GM10248 (cell line): ENCODE results near the gene ISYNA1.
A peak's percentile ranks its signal among the peaks of the same experiment; 100 is the strongest.

ENCODE experiments used
- CTCF ChIA-PET: fragments of 300-600 bp; sonication (Branson Sonifier 250); formaldehyde crosslinking; extraction: SDS; loops from one replicate; lab custom pipeline; 2021; ENCODE audit warnings: antibody characterized with exemption; lab: Yijun Ruan, JAX
- POLR2A ChIA-PET: fragments of 350-650 bp; sonication (Branson Sonifier 250); formaldehyde crosslinking; extraction: SDS; loops from one replicate; lab custom pipeline; 2020; ENCODE audit warnings: antibody characterized with exemption; lab: Yijun Ruan, JAX
- DNase-seq: peaks from one replicate; pipeline ENCODE4 v3.0.0; 2012; ENCODE audit errors: extremely low spot score
- TF ChIP-seq, protein P1 (sequence below): IDR thresholded peaks from 2 replicates; pipeline ENCODE4 v1.5.1; 2012; ENCODE audit warnings: mild to moderate bottlenecking, low read depth; ENCODE audit errors: extremely low read depth, missing control alignments, control extremely low read depth

Gene ISYNA1

DNA sequence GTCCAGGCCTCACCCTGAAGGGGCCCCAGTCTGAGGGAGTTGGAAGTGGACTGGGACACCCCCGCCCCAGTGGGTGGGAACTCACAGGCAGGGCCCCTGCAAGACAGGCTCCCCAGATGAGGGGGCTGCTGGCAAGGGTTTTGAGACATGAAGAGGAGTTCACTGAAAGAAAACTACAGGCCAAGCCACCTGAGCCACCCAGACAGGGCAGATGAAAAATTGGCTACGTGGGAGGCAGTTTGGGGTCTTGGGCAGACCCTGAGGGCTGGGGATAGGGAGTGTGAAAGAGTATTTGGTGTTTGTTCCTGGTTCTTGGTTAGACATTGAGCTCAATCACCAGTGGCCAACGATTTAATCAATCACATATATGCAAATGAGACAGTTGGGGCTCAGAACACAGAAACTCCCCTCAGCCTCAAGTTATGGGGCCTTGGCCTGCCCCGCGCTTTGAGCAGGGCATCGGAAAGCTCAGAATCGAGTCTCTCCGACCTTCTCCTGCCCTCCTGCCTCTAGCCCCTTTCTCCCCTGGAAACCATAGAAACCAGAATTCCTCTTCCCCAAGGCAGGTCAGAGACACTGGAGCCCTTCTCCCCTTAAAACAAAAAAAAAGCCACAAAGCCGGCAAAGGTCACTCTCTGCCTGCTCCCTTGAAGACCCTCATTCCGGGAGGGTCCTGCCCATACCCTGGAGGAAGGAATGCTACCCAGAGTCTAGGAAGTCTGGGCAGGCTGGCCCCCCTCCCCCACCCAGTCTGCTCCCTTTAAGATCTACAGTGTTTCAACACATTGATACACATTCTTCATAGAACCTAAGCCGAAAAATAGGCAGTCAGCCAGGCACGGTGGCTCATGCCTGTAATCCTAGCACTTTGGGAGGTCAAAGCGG is 1.3 kb upstream of the ISYNA1 start:
- no peak for DNase-seq
- CTCF ChIA-PET, result interaction anchor here (0.6 to 2.6 kb wide), 6 partner anchors 12 to 50 kb away, joined by 3 to 20 read pairs (median 3); partner anchors contain the start of gene SSBP4
- TF ChIP-seq, protein P1, sequence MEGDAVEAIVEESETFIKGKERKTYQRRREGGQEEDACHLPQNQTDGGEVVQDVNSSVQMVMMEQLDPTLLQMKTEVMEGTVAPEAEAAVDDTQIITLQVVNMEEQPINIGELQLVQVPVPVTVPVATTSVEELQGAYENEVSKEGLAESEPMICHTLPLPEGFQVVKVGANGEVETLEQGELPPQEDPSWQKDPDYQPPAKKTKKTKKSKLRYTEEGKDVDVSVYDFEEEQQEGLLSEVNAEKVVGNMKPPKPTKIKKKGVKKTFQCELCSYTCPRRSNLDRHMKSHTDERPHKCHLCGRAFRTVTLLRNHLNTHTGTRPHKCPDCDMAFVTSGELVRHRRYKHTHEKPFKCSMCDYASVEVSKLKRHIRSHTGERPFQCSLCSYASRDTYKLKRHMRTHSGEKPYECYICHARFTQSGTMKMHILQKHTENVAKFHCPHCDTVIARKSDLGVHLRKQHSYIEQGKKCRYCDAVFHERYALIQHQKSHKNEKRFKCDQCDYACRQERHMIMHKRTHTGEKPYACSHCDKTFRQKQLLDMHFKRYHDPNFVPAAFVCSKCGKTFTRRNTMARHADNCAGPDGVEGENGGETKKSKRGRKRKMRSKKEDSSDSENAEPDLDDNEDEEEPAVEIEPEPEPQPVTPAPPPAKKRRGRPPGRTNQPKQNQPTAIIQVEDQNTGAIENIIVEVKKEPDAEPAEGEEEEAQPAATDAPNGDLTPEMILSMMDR, result no peak
- POLR2A ChIA-PET, result no interaction called here

DNA sequence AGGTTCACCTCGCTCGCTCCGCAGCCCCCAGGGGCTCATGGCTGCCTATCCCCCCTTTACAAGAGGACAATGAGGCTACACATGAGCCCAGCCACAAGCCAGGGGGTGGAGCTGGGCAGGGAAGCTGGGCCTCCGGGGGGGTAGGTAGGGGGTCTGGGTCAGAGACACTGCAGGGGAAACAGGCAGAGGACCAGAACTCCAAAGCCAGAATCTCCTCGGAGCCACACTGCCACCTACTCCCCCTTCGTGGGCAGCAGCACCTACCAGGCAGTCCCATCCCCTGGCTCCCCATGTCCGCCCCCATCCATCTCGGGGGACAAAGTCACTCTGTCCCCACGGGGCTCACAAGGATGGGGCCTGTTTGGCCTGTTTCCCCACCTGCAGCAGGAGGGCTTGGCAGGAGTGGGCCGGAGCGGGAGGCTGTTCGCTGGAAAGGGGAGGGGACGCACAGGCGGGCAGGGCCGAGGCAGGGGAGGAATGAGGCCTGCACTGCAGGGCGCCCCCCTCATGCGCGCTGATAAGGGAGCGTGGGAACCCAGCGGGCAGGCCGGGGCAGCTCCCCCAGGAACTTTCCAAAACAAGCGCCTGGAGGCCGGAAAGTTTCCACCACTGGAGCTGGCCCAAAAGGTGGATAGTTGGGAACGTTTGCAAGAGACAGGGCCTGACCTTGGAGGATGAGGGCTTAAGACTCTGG is 545 bp upstream of the ISYNA1 start:
- ChIA-PET POLR2A (no interaction called here), CTCF (interaction anchor here (0.6 to 2.6 kb wide), 5 partner anchors 12 to 37 kb away, joined by 3 to 20 read pairs (median 3); partner anchors contain the start of gene SSBP4)
- DNase-seq, result no peak
- TF ChIP-seq, protein P1, result no peak

DNA sequence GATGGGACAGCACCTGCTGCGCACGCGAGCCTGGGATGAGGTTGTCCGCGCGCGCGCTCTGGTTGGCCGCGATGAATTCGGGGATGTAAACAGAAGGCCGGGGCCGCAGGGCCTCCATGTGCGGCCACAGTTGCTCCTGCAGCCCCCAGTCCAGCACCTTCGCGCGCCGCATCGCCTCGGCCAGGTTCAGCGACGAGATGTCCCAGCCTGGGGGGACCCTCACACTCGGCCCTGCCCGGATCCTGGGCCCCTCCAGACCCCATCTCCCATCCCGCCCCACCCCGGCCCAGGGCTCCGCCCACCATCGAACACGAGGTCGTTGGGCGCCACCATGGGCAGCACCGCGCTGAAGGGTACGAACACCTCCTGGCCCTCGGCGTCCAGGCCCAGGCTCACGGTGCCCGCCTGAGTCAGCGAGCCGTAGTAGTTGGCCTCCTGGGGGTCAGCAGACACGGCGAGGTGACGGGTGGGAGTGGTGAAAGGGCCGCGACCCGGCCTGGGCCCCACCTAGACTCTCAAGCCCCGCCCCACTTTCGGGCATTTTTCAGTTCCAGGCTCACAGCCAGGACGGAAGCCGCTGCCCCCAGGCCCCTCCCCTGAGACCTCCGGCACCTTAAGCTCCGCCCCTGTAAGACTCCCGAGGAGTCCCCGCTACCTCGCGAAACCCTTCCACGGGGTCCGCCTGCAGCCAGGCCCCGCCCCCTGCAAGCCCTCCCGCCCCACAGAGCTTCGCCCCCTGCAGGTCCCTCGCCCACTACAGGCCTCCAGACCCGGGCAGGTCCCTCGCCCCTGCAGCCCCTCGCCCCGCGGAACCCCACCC is 1.1 kb downstream of the ISYNA1 start:
- CTCF ChIA-PET, result interaction anchor here (1.4 to 1.6 kb wide), 2 partner anchors 11 to 14 kb away, joined by 4 to 5 read pairs; no protein-coding TSS in a partner anchor
- POLR2A ChIA-PET, result interaction anchor here (0.7 kb wide), 1 partner anchor 22 kb away, joined by 3 read pairs; no protein-coding TSS in a partner anchor

DNA sequence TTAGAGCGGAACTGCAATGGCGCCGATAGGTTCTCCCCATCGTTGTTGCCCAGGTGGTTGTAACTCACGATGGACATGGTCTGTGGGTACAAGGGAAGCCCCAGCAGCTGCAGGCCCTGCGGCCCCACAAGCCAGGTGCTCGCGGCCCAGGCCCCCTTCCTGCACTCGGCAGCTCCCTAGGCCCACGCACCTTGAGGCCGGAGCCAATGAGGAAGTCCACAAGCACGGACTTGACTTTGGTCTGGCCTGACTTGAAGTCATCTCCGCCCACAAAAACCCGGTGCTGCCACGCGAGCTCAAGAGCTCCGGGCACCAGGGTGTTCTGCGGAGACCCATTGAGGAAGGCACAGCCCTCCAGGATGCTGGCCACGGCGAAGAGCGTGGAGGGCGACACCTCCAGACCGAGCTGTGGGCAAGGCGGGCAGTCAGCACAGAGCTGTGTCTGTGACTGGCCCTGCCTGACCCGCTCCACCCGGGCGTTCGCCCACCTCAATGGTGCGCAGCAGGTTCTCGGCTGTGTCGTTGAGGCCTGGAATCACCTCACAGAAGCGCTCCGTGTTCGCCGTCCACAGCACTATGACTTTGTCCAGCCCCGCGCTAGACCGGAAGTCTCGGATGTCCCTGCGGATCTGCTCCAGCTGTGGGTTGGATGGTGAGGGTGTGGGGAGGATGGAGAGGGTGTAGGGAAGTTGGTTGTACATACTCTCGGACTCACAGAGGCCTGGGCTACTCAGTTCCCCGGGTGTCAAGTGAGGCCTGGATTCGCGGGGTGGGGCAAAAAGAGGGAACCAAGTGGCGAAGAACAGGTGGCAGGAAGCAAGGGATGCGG is 1.9 kb downstream of the ISYNA1 start:
- no peak for DNase-seq
- ChIA-PET CTCF (interaction anchor here (1.0 to 1.6 kb wide), 3 partner anchors 10 to 15 kb away, joined by 4 to 5 read pairs (median 5); no protein-coding TSS in a partner anchor), POLR2A (no interaction called here)
- TF ChIP-seq, protein P1, result no peak

More for the DNA sequence above, 1.1 kb downstream of the ISYNA1 start:
- TF ChIP-seq, protein P1, result no peak
- DNase-seq, result peak; percentile 93

DNA sequence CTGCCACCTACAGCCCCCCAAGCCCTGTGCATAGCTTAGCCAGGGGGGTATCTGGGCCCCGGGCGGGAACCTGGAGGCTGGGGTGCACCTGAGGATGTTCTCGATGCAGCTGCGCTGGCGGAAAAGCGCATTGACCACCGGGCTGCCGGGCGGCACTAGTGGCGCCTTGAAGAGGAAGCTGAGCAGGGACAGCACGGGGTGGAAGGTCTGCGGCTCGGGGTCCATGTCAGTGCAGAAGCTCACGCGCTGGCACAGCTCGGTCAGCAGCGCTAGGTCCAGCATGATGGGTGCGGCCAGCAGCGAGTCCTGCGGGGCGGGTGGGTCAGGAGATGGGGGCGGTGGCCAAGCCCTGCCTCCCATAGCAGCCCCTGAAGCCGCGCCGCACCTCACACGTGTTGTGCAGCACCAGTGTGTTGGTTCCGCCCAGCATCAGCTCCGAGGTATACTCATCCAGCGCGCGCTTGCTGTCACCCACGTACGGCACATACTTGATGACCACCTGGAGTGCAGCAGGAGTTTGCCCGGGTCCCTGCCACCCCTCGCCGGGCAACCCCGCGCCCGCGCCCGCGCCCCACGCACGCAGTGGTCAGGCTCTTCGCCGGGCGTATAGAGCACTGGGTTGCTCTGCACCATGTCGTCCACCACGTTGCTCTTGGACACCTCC is 2.6 kb downstream of the ISYNA1 start:
- POLR2A ChIA-PET, result no interaction called here
- CTCF ChIA-PET, result interaction anchor here (0.7 to 1.0 kb wide), 3 partner anchors 13 to 16 kb away, joined by 3 to 5 read pairs (median 4); partner anchors contain the start of gene SSBP4
- DNase-seq, result no peak
- TF ChIP-seq, protein P1, result no peak
